K562 (cell line): ENCODE data around the gene FNBP1. TPM values are rescaled to one million over a fixed set of nuclear protein-coding genes. Genes with fewer than 3 reads are reported as not detected.

Source experiments
- ATAC-seq: fragments of 200-7000 bp; cut with Tn5 transposase; 3 replicates; pipeline ENCODE4 v1.9.1; 2020; ENCODE audit warnings: moderate library complexity
- BruUV-seq: library from RNA; stranded (reverse); fragments of 400-500 nt; replicated peaks from 2 replicates; lab custom pipeline; 2021; lab: Mats Ljungman, UMichigan
- CTCF ChIA-PET: fragments of 300-600 bp; formaldehyde crosslinking; extraction: SDS; loops from one replicate; lab custom pipeline; 2021; ENCODE audit warnings: low intra/inter-chr PET ratio; lab: Yijun Ruan, JAX
- POLR2A ChIA-PET: fragments of 300-600, 350-650 bp; sonication (Branson Sonifier 250); formaldehyde crosslinking; extraction: SDS; loops from one replicate; lab custom pipeline; 2021; ENCODE audit warnings: antibody characterized with exemption, inconsistent platforms; lab: Yijun Ruan, JAX
- DNase-seq, 4 experiments: peaks; one replicate each; pipeline versions ENCODE4 v3.0.0 to v3.0.0-alpha.2; 2011 to 2018; ENCODE audit warnings: low spot score in 3 of 4, mixed read lengths in 3 of 4; ENCODE audit errors: extremely low read depth in 1 of 4
- FAIRE-seq: peaks from 2 replicates; lab custom pipeline; 2011; peaks lifted over from hg19 to GRCh38; lab: Jason Lieb, UNC
- H2AFZ ChIP-seq: 2 replicates; pipeline ENCODE4 v1.6.0; 2011; ENCODE audit warnings: low read depth, low read length, control low read depth, inconsistent platforms
- H3K27ac ChIP-seq: fragments of 200-600 bp; 3 replicates; pipeline ENCODE4 v1.8.0; 2011; ENCODE audit warnings: low read depth, mild to moderate bottlenecking, control low read depth, inconsistent platforms, low read length, moderate library complexity, mixed read lengths; ENCODE audit errors: extremely low read depth
- H3K27me3 ChIP-seq, 2 experiments: fragments of 300-600 bp in 1 of 2; 2 replicates in 1 of 2; 3 replicates in 1 of 2; pipeline versions ENCODE4 v1.6.0 to v1.8.0; 2011; ENCODE audit warnings: inconsistent platforms in 2 of 2, low read length in 2 of 2, mild to moderate bottlenecking in 1 of 2, mixed read lengths in 1 of 2, moderate library complexity in 1 of 2; ENCODE audit not compliant: control insufficient read depth in 2 of 2, insufficient read depth in 2 of 2
- H3K36me3 ChIP-seq: fragments of 300-600 bp; 3 replicates; pipeline ENCODE4 v1.8.0; 2011; ENCODE audit warnings: mild to moderate bottlenecking, low read length, inconsistent platforms; ENCODE audit not compliant: control insufficient read depth, insufficient read depth
- H3K4me1 ChIP-seq, 2 experiments: fragments of 200-600 bp in 1 of 2; replicated peaks in 1 of 2; 2 replicates in 1 of 2; 3 replicates in 1 of 2; pipeline versions ENCODE4 v1.5.1 to v1.8.0; 2011; ENCODE audit warnings: inconsistent platforms in 2 of 2, low read length in 2 of 2, mild to moderate bottlenecking in 1 of 2, mixed read lengths in 1 of 2, moderate library complexity in 1 of 2; ENCODE audit not compliant: control insufficient read depth in 2 of 2, insufficient read depth in 2 of 2
- H3K4me2 ChIP-seq: 2 replicates; pipeline ENCODE4 v1.6.1; 2011; ENCODE audit warnings: low read length, control low read depth, inconsistent platforms, mixed read lengths; ENCODE audit not compliant: insufficient read depth
- H3K4me3 ChIP-seq: fragments of 200-600 bp; sonication (generic), shearing (Covaris generic); 2 replicates; pipeline ENCODE4 v1.5.1; 2016; ENCODE audit warnings: control low read depth, inconsistent platforms
- H3K79me2 ChIP-seq: fragments of 200-600 bp; 3 replicates; pipeline ENCODE4 v1.8.0; 2011; ENCODE audit warnings: low read length, inconsistent platforms; ENCODE audit not compliant: control insufficient read depth, insufficient read depth
- H3K9ac ChIP-seq, 2 experiments: 2 replicates each; pipeline versions ENCODE4 v1.6.0 to v1.6.1; 2011; ENCODE audit warnings: low read depth in 2 of 2, low read length in 2 of 2, control low read depth in 1 of 2, inconsistent platforms in 1 of 2, mild to moderate bottlenecking in 1 of 2, mixed read lengths in 1 of 2; ENCODE audit not compliant: insufficient read depth in 1 of 2
- H3K9me1 ChIP-seq: one replicate; pipeline ENCODE4 v1.6.0; 2011; ENCODE audit warnings: inconsistent platforms, mild to moderate bottlenecking, low read length, moderate library complexity; ENCODE audit not compliant: control insufficient read depth, insufficient read depth
- H3K9me3 ChIP-seq: replicated peaks from 2 replicates; pipeline ENCODE4 v1.5.1; 2011; ENCODE audit warnings: low read depth, low read length, inconsistent platforms; ENCODE audit not compliant: control insufficient read depth, insufficient read depth
- H4K20me1 ChIP-seq: replicated peaks from 2 replicates; pipeline ENCODE4 v1.6.1; 2011; ENCODE audit warnings: low read length, inconsistent platforms, mixed read lengths; ENCODE audit not compliant: control insufficient read depth, insufficient read depth
- BCOR ChIP-seq: fragments of 450-650 bp; IDR thresholded peaks from 2 replicates; pipeline ENCODE4 v1.6.1; 2016
- CHD4 ChIP-seq: fragments of 200-600 bp; sonication (generic); IDR thresholded peaks from 3 replicates; pipeline ENCODE4 v1.6.1; 2012; ENCODE audit warnings: low read depth, mild to moderate bottlenecking, mixed read lengths, low read length, inconsistent platforms; ENCODE audit not compliant: insufficient read depth, insufficient replicate concordance, poor library complexity, severe bottlenecking
- ELK1 ChIP-seq: sonication (generic); formaldehyde crosslinking; IDR thresholded peaks from 2 replicates; pipeline ENCODE4 v1.8.1; 2022; ENCODE audit warnings: missing genetic modification reagents
- IRF9 ChIP-seq: fragments of 450-650 bp; IDR thresholded peaks from 2 replicates; pipeline ENCODE4 v1.6.1; 2016; ENCODE audit warnings: missing biosample characterization, missing genetic modification characterization
- KAT2B ChIP-seq: IDR thresholded peaks from one replicate; pipeline ENCODE4 v1.6.1; 2012; ENCODE audit warnings: low read depth, mild to moderate bottlenecking, control low read depth, inconsistent platforms, low read length, moderate library complexity
- POLR2B ChIP-seq: fragments of 450-650 bp; IDR thresholded peaks from 2 replicates; pipeline ENCODE4 v1.6.1; 2018; ENCODE audit warnings: low read depth; ENCODE audit not compliant: partially characterized antibody
- RBM34 ChIP-seq: fragments of 200-400 bp; formaldehyde crosslinking; IDR thresholded peaks from 2 replicates; pipeline ENCODE4 v1.6.1; 2018; ENCODE audit warnings: low read length, borderline replicate concordance; ENCODE audit not compliant: insufficient read depth
- SMAD1 ChIP-seq: fragments of 150-350 bp; IDR thresholded peaks from 2 replicates; pipeline ENCODE4 v1.6.1; 2014; ENCODE audit warnings: low read length, low read depth; ENCODE audit not compliant: partially characterized antibody
- SPI1 ChIP-seq: IDR thresholded peaks from 2 replicates; pipeline ENCODE4 v1.6.1; 2011; ENCODE audit warnings: low read depth, low read length, control low read depth, borderline replicate concordance
- ZBTB7A ChIP-seq: IDR thresholded peaks from 2 replicates; pipeline ENCODE4 v1.6.1; 2011; ENCODE audit warnings: low read depth, mild to moderate bottlenecking, low read length, moderate library complexity, borderline replicate concordance; ENCODE audit not compliant: control insufficient read depth
- ZFP36 ChIP-seq: fragments of 150-350 bp; IDR thresholded peaks from 2 replicates; pipeline ENCODE4 v1.6.1; 2018; ENCODE audit warnings: low read length, low read depth; ENCODE audit not compliant: partially characterized antibody
- ZNF253 ChIP-seq: fragments of 250-450 bp; sonication (Bioruptor Pico); conservative IDR thresholded peaks from 2 replicates; pipeline ENCODE4 v1.6.1; 2021; ENCODE audit warnings: mild to moderate bottlenecking
- ZNF354B ChIP-seq: fragments of 250-450 bp; sonication (Bioruptor Pico); IDR thresholded peaks from 2 replicates; pipeline ENCODE4 v1.4.0; 2020
- WGBS: fragments of 100-300 bp; shearing (Covaris generic); methylation state at CpG from one replicate; pipeline ENCODE4 v1.1.6; 2016; ENCODE audit warnings: low coverage, mixed read lengths; ENCODE audit not compliant: insufficient coverage; ENCODE audit errors: missing lambda C conversion rate; 5-methylcytosine and 5-hydroxymethylcytosine counted together
- in situ Hi-C: fragments of 300-500 bp; cut with MboI; formaldehyde crosslinking; loops from 4 replicates; pipeline ENCODE4 v1.15.0; 2018; ENCODE audit warnings: inconsistent platforms, mixed read lengths
- intact Hi-C: fragments of 100-400 bp; cut with micrococcal nuclease; formaldehyde crosslinking; loops from 2 replicates; pipeline ENCODE4 v1.14.2; 2022
- polyA plus RNA-seq, 8 experiments: library from polyadenylated mRNA; depleted of rRNA in 4 of 8; stranded (reverse) in 5 of 8; unstranded in 3 of 8; fragments of >200 nt; fragmentation: Nextera tagmentation in 2 of 8; fragmentation: Illumina TruSeq in 1 of 8; extraction: Ambion mirVana in 2 of 8; extraction: Trizol in 1 of 8; gene quantifications; 2 replicates each; pipeline versions ENCODE4 v1.2.1 to v1.2.3, GENCODE V29; 2011 to 2014; ENCODE audit warnings: inconsistent platforms in 1 of 8, missing spikeins in 1 of 8
- total RNA-seq, 7 experiments: library from RNA; depleted of rRNA in 6 of 7; stranded (reverse); fragments of >200 nt in 6 of 7; fragmentation: Illumina TruSeq in 2 of 7; extraction: Trizol in 2 of 7; gene quantifications; 2 replicates each; pipeline versions ENCODE4 v1.2.1 to v1.2.3, GENCODE V29; 2011 to 2021; ENCODE audit warnings: low replicate concordance in 1 of 7
- TF ChIP-seq, protein P1 (sequence below): fragments of 450-650 bp; IDR thresholded peaks from 2 replicates; pipeline ENCODE4 v1.6.1; 2016; ENCODE audit warnings: low read depth, mild to moderate bottlenecking, moderate library complexity
- TF ChIP-seq, protein P2 (sequence below): fragments of 200-800 bp; sonication (Bioruptor generic); IDR thresholded peaks from 2 replicates; pipeline ENCODE4 v1.6.1; 2017; ENCODE audit warnings: missing genetic modification characterization, missing compliant biosample characterization
- TF ChIP-seq, protein P3 (sequence below): IDR thresholded peaks from 2 replicates; pipeline ENCODE4 v1.6.1; 2016; ENCODE audit warnings: missing genetic modification characterization, missing compliant biosample characterization

FNBP1 gene
- total and polyA plus RNA-seq, 9 of the 15 experiments (the other 6 are each of a cell fraction or from before 2014, with no cell fraction given), result 1.8 to 14.9 (median 7.6) TPM

GRCh38 chr9:129923589-129923988 lies 119.4 kb downstream of the FNBP1 start (continued):
- TF ChIP-seq, protein P1, sequence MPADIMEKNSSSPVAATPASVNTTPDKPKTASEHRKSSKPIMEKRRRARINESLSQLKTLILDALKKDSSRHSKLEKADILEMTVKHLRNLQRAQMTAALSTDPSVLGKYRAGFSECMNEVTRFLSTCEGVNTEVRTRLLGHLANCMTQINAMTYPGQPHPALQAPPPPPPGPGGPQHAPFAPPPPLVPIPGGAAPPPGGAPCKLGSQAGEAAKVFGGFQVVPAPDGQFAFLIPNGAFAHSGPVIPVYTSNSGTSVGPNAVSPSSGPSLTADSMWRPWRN, result no peak

DNA sequence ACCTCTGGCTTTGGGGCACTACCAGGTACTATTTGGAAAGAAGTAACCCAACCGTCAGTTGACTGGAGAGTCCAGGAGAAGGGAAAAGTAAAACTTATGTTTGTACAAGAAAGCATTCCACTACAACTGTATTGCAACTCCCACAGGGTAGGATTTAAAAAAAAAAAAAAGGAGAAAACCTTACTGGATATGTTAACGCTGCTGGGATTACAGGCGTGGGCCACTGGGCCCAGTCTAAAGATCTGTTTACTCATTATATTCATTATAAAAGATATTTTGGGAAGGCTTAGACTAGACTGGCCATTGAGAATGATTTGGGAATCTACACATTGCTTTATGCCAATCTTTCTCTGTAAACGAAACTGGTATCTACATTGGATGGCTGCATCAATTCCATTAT lies 121.1 kb downstream of the FNBP1 start:
- CTCF ChIA-PET, result no interaction called here
- POLR2A ChIA-PET, result interaction anchor here (0.7 to 1.2 kb wide), 2 partner anchors 27 to 41 kb away, joined by 3 read pairs; no protein-coding TSS in a partner anchor
- H3K4me2 ChIP-seq, result no peak overlapping the region
- no peaks in the 10 kb centered on the region for H3K27me3 ChIP-seq
- DNase-seq (no peak), FAIRE-seq (no peak), ATAC-seq (no peak)
- H3K79me2 ChIP-seq, result no peaks in the 10 kb centered on the region
- no peak overlapping the region for H3K9ac ChIP-seq
- H3K27ac ChIP-seq, result no peak overlapping the region
- H2AFZ ChIP-seq, result no peak overlapping the region
- no peaks in the 10 kb centered on the region for H3K36me3 ChIP-seq
- no TSS peak for BruUV-seq
- in situ Hi-C loops (no loop called here), intact Hi-C loops (no loop called here)
- WGBS, result 61% methylated on average over 4 of the region's 4 CpGs
- no peaks in the 10 kb centered on the region for H4K20me1 ChIP-seq
- H3K4me3 ChIP-seq, result no peak overlapping the region
- H3K9me1 ChIP-seq, result no peaks in the 10 kb centered on the region
- no peaks in the 10 kb centered on the region for H3K9me3 ChIP-seq
- H3K4me1 ChIP-seq, result no peaks in the 10 kb centered on the region
- no peak for TF ChIP-seq ZNF253 (CRISPR knock-in tag)
- no peak for TF ChIP-seq KAT2B
- TF ChIP-seq SMAD1, result no peak
- no peak for TF ChIP-seq ZFP36
- TF ChIP-seq RBM34, result no peak
- TF ChIP-seq SPI1, result no peak
- TF ChIP-seq, protein P2, sequence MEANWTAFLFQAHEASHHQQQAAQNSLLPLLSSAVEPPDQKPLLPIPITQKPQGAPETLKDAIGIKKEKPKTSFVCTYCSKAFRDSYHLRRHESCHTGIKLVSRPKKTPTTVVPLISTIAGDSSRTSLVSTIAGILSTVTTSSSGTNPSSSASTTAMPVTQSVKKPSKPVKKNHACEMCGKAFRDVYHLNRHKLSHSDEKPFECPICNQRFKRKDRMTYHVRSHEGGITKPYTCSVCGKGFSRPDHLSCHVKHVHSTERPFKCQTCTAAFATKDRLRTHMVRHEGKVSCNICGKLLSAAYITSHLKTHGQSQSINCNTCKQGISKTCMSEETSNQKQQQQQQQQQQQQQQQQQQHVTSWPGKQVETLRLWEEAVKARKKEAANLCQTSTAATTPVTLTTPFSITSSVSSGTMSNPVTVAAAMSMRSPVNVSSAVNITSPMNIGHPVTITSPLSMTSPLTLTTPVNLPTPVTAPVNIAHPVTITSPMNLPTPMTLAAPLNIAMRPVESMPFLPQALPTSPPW (CRISPR knock-in tag), result no peak
- no peak for TF ChIP-seq ELK1
- TF ChIP-seq ZBTB7A, result no peak
- TF ChIP-seq CHD4, result no peak
- no peak for TF ChIP-seq BCOR
- TF ChIP-seq ZNF354B, result no peak
- TF ChIP-seq, protein P3, sequence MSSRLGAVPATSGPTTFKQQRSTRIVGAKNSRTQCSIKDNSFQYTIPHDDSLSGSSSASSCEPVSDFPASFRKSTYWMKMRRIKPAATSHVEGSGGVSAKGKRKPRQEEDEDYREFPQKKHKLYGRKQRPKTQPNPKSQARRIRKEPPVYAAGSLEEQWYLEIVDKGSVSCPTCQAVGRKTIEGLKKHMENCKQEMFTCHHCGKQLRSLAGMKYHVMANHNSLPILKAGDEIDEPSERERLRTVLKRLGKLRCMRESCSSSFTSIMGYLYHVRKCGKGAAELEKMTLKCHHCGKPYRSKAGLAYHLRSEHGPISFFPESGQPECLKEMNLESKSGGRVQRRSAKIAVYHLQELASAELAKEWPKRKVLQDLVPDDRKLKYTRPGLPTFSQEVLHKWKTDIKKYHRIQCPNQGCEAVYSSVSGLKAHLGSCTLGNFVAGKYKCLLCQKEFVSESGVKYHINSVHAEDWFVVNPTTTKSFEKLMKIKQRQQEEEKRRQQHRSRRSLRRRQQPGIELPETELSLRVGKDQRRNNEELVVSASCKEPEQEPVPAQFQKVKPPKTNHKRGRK (tag), result no peak
- no peak for TF ChIP-seq POLR2B
- TF ChIP-seq IRF9 (tag), result no peak
